ENCODE measurements around the gene KDM4C.

KDM4C gene

GRCh38 chr9:6909181-6909580 lies 151.4 kb downstream of the KDM4C start:
- DNase-seq, result no peak

- DNase-seq, result no peak
Measured at GRCh38 chr9:6910032-6910431, 152.3 kb downstream of the KDM4C start.

- DNase-seq, result no peak
Measured at GRCh38 chr9:6910497-6910896, 152.7 kb downstream of the KDM4C start.

- peak; percentile 39 for DNase-seq
Measured at GRCh38 chr9:6911901-6912638, 154.3 kb downstream of the KDM4C start.

- DNase-seq, result no peak
Measured at GRCh38 chr9:6915635-6916034, 157.9 kb downstream of the KDM4C start.

GRCh38 chr9:6917162-6917561 lies 159.4 kb downstream of the KDM4C start:
- no peak for DNase-seq

GRCh38 chr9:6920041-6920440 lies 162.3 kb downstream of the KDM4C start:
- DNase-seq, result no peak

GRCh38 chr9:6921315-6921714 lies 163.5 kb downstream of the KDM4C start:
- no peak for DNase-seq

- no peak for DNase-seq
Measured at GRCh38 chr9:6922124-6922676, 164.4 kb downstream of the KDM4C start.

- DNase-seq, result no peak
Measured at GRCh38 chr9:6922680-6923079, 164.9 kb downstream of the KDM4C start.

- DNase-seq, result no peak
Measured at GRCh38 chr9:6923086-6923485, 165.3 kb downstream of the KDM4C start.

- DNase-seq, result no peak
Measured at GRCh38 chr9:6924149-6924548, 166.4 kb downstream of the KDM4C start.

- peak; percentile 33 for DNase-seq
Measured at GRCh38 chr9:6924988-6925563, 167.3 kb downstream of the KDM4C start.

GRCh38 chr9:6925836-6926235 lies 168.1 kb downstream of the KDM4C start:
- DNase-seq, result no peak

- DNase-seq, result peak; percentile 7
Measured at GRCh38 chr9:6926436-6926835, 168.7 kb downstream of the KDM4C start.

GRCh38 chr9:6927838-6928237 lies 170.1 kb downstream of the KDM4C start:
- no peak for DNase-seq

- DNase-seq, result no peak
Measured at GRCh38 chr9:6928863-6929262, 171.1 kb downstream of the KDM4C start.

- DNase-seq, result no peak
Measured at GRCh38 chr9:6929441-6930215, 171.9 kb downstream of the KDM4C start.

- DNase-seq, result no peak
Measured at GRCh38 chr9:6930827-6931226, 173.1 kb downstream of the KDM4C start.

- DNase-seq, result no peak
Measured at GRCh38 chr9:6931913-6932312, 174.1 kb downstream of the KDM4C start.

- DNase-seq, result no peak
Measured at GRCh38 chr9:6936103-6936502, 178.3 kb downstream of the KDM4C start.

- no peak for DNase-seq
Measured at GRCh38 chr9:6937209-6937608, 179.4 kb downstream of the KDM4C start.

- DNase-seq, result no peak
Measured at GRCh38 chr9:6938447-6938846, 180.7 kb downstream of the KDM4C start.

- DNase-seq, result no peak
Measured at GRCh38 chr9:6938873-6939272, 181.1 kb downstream of the KDM4C start.
